ENCODE results near the gene AGA.

Gene AGA

DNA sequence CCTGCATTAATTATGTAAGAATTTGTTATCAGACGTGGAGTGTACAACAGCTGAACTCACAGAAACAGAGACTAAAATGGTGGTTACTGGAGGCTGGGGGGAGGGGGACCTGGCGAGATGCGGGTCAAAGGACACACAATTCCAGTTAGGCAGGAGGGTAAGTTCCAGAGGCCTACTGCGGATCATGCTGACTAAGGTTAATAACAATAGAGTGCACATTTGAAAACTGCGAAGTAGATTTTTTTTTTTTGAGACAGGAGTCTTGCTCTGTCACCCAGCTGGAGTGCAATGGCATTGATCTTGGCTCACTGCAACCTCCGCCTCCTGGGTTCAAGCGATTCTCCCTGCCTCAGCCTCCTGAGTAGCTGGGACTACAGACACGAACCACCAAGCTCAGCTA is 7.6 kb downstream of the AGA start:
- H3K9me3 Mint-ChIP-seq, result no peaks in the 10 kb centered on the region
- DNase-seq, result no peak
- H3K4me1 Mint-ChIP-seq (ENCODE audit: low read depth in 2 of 2), result peaks cover 0 to 12% of the 10 kb centered on the region in 2 donors
- no peaks in the 10 kb centered on the region for H3K27me3 Mint-ChIP-seq
- no peak overlapping the region for H3K4me3 Mint-ChIP-seq
- peak overlapping the region; percentile 4 to 29 for H3K27ac Mint-ChIP-seq
- no peak for ATAC-seq (replicated peaks)
- peaks cover 44% of the 10 kb centered on the region for H3K36me3 Mint-ChIP-seq (ENCODE audit: insufficient read depth)

- no peak overlapping the region for H3K27ac Mint-ChIP-seq
- H3K9me3 Mint-ChIP-seq, result no peaks in the 10 kb centered on the region
- ATAC-seq (replicated peaks) (no peak), DNase-seq (no peak)
- peaks cover 0 to 3% of the 10 kb centered on the region in 2 donors for H3K4me1 Mint-ChIP-seq (ENCODE audit: low read depth in 2 of 2)
- no peak overlapping the region for H3K4me3 Mint-ChIP-seq
- H3K36me3 Mint-ChIP-seq (ENCODE audit: insufficient read depth), result peaks cover 15% of the 10 kb centered on the region
- no peaks in the 10 kb centered on the region for H3K27me3 Mint-ChIP-seq
These were observed 15.0 kb downstream of the AGA start for GRCh38 chr4:177427192-177427591.

GRCh38 chr4:177419434-177419833 is 22.8 kb downstream of the AGA start:
- Mint-ChIP-seq H3K4me3 (no peak overlapping the region), H3K27ac (no peak overlapping the region), H3K27me3 (no peaks in the 10 kb centered on the region), H3K9me3 (peaks cover 3 to 10% of the 10 kb centered on the region in 2 donors), H3K36me3 (ENCODE audit: insufficient read depth) (no peaks in the 10 kb centered on the region), H3K4me1 (ENCODE audit: low read depth in 2 of 2) (no peaks in the 10 kb centered on the region)
- no peak for DNase-seq
- ATAC-seq (replicated peaks), result no peak

GRCh38 chr4:177413656-177414055 is 28.6 kb downstream of the AGA start:
- H3K9me3 Mint-ChIP-seq, result no peaks in the 10 kb centered on the region
- no peaks in the 10 kb centered on the region for H3K27me3 Mint-ChIP-seq
- DNase-seq (no peak), ATAC-seq (replicated peaks) (no peak)
- H3K4me3 Mint-ChIP-seq, result no peak overlapping the region
- H3K27ac Mint-ChIP-seq, result no peak overlapping the region
- H3K4me1 Mint-ChIP-seq (ENCODE audit: low read depth in 2 of 2), result no peaks in the 10 kb centered on the region
- H3K36me3 Mint-ChIP-seq (ENCODE audit: insufficient read depth), result no peaks in the 10 kb centered on the region

DNA sequence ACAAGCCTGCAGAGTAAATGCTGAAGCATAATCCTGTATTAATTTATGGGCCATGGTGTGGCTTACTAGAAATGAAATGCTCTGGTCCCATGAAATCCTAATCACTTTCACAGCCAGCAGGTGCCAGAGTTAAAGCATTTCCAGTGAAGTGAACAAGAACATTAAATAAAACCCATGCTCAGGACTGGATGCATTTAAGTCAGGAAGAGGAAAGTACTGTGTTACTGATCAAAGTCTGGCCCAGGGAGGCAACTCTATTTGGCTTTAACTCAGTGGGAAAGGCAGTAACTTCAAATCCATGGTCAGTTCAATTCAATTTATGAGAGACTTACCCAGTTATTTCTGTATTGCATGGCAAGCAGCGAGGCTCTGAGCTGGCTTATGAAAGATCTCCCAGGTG is 29.2 kb downstream of the AGA start:
- no peaks in the 10 kb centered on the region for H3K9me3 Mint-ChIP-seq
- H3K27ac Mint-ChIP-seq, result no peak overlapping the region
- no peaks in the 10 kb centered on the region for H3K36me3 Mint-ChIP-seq (ENCODE audit: insufficient read depth)
- no peaks in the 10 kb centered on the region for H3K27me3 Mint-ChIP-seq
- no peak overlapping the region for H3K4me3 Mint-ChIP-seq
- DNase-seq (no peak), ATAC-seq (replicated peaks) (no peak)
- no peaks in the 10 kb centered on the region for H3K4me1 Mint-ChIP-seq (ENCODE audit: low read depth in 2 of 2)

DNA sequence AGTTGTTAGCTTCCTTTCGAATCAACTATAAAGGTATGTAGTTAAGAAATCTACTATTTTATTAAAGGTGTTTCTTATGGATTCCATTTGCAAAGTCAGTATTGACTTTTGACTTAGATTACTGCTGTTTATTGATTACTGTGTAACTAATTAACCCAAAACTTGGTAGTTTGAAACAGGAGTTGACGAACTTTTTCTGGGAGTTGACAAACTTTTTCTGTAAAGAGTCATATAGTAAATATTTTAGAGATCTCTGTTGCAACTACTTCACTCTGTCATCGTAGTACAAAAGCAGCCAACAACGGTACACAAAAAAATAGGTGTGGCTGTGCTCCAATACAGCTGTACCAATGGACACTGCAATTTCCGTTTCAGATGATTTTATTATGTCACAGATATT is 30.2 kb downstream of the AGA start:
- ATAC-seq (replicated peaks), result no peak
- Mint-ChIP-seq H3K9me3 (no peaks in the 10 kb centered on the region), H3K4me3 (no peak overlapping the region), H3K4me1 (ENCODE audit: low read depth in 2 of 2) (no peaks in the 10 kb centered on the region), H3K36me3 (ENCODE audit: insufficient read depth) (no peaks in the 10 kb centered on the region), H3K27me3 (no peaks in the 10 kb centered on the region), H3K27ac (no peak overlapping the region)
- no peak for DNase-seq

GRCh38 chr4:177410566-177410965 is 31.7 kb downstream of the AGA start:
- Mint-ChIP-seq H3K9me3 (no peaks in the 10 kb centered on the region), H3K27ac (no peak overlapping the region), H3K36me3 (ENCODE audit: insufficient read depth) (no peaks in the 10 kb centered on the region), H3K4me3 (no peak overlapping the region), H3K27me3 (no peaks in the 10 kb centered on the region), H3K4me1 (ENCODE audit: low read depth in 2 of 2) (no peaks in the 10 kb centered on the region)
- DNase-seq (no peak), ATAC-seq (replicated peaks) (no peak)

DNA sequence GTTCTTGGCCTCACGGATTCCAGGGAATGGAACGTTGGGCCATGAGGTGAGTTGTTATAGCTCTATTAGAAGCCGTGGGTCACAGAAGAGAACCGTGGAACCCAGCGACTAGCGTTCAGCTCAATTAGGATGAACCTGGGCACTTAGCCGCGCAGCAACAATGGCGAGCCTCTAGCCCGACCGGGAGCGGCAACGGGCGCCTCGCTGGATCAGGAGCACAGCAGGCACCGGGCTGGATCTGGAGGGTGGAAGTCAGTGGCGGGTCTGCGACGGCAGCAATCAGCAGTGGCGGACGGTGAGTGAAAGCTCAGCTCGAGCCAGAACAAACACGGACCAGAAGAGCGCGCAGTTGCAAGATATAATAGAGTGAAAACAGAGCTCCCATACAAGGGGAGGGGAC is 34.2 kb downstream of the AGA start:
- Mint-ChIP-seq H3K36me3 (ENCODE audit: insufficient read depth) (no peaks in the 10 kb centered on the region), H3K4me1 (ENCODE audit: low read depth in 2 of 2) (peaks cover 4 to 8% of the 10 kb centered on the region in 2 donors)

GRCh38 chr4:177405508-177405907 is 36.7 kb downstream of the AGA start:
- ATAC-seq (replicated peaks), result no peak
- no peak for DNase-seq
- Mint-ChIP-seq H3K9me3 (no peaks in the 10 kb centered on the region), H3K36me3 (ENCODE audit: insufficient read depth) (no peaks in the 10 kb centered on the region), H3K4me1 (ENCODE audit: low read depth in 2 of 2) (peaks cover 19 to 24% of the 10 kb centered on the region in 2 donors), H3K27me3 (no peaks in the 10 kb centered on the region), H3K27ac (no peak overlapping the region), H3K4me3 (no peak overlapping the region)

More for the DNA sequence above, 34.2 kb downstream of the AGA start:
- H3K27ac Mint-ChIP-seq, result no peak overlapping the region
- DNase-seq (no peak), ATAC-seq (replicated peaks) (no peak)
- H3K9me3 Mint-ChIP-seq, result no peaks in the 10 kb centered on the region
- no peak overlapping the region for H3K4me3 Mint-ChIP-seq
- H3K27me3 Mint-ChIP-seq, result no peaks in the 10 kb centered on the region

- Mint-ChIP-seq H3K27me3 (no peaks in the 10 kb centered on the region), H3K27ac (no peak overlapping the region), H3K36me3 (ENCODE audit: insufficient read depth) (peaks cover 1% of the 10 kb centered on the region), H3K4me1 (ENCODE audit: low read depth in 2 of 2) (peaks cover 24 to 29% of the 10 kb centered on the region in 2 donors), H3K9me3 (no peaks in the 10 kb centered on the region), H3K4me3 (no peak overlapping the region)
- ATAC-seq (replicated peaks), result no peak
- DNase-seq, result no peak
These were observed 37.3 kb downstream of the AGA start for GRCh38 chr4:177404986-177405385.

DNA sequence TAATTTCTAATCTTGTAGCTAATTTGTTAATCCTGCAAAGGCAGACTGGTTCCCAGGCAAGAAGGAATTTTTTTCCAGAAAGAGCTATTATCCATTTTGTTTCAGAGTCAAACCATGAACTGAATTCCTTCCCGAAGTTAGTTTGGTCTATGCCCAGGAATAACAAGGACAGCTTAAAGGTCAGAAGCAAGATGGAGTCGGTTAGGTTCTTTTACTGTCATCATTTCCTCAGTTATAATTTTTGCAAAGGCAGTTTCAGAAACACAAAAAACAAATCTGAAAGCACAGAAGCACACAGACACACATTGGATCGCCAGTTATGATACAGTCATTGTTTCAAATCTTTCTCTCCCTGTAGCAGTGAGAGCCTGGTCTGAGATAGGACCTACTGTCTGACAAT is 37.9 kb downstream of the AGA start:
- no peak for DNase-seq
- H3K36me3 Mint-ChIP-seq (ENCODE audit: insufficient read depth), result peaks cover 2% of the 10 kb centered on the region
- peak overlapping the region in 1 of 2 donors; percentile 24 for H3K27ac Mint-ChIP-seq
- no peaks in the 10 kb centered on the region for H3K9me3 Mint-ChIP-seq
- peaks cover 26 to 35% of the 10 kb centered on the region in 2 donors for H3K4me1 Mint-ChIP-seq (ENCODE audit: low read depth in 2 of 2)
- H3K4me3 Mint-ChIP-seq, result no peak overlapping the region
- no peak for ATAC-seq (replicated peaks)
- H3K27me3 Mint-ChIP-seq, result no peaks in the 10 kb centered on the region

DNA sequence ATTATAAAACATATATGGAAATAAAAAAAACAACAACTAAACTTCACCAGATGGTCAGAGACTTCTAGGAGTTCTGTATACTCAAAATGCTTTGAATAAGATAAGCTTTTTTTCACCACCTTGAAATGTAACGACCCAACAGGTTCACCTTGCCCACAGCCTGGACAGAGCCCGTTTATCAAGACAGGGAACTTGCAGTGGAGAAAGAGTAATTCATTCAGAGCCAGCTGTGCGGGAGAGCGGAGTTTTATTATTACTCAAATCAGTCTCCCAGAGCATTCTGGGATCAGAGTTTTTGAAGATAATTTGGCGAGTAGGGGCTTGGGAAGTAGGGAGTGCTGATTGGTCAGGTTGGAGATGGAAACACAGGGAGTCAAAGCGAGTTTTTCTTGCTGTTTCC is 38.5 kb downstream of the AGA start:
- Mint-ChIP-seq H3K36me3 (ENCODE audit: insufficient read depth) (peaks cover 2% of the 10 kb centered on the region), H3K4me1 (ENCODE audit: low read depth in 2 of 2) (peaks cover 26 to 38% of the 10 kb centered on the region in 2 donors), H3K27me3 (no peaks in the 10 kb centered on the region), H3K4me3 (no peak overlapping the region), H3K9me3 (no peaks in the 10 kb centered on the region), H3K27ac (peak overlapping the region; percentile 24 to 26)
- DNase-seq (no peak), ATAC-seq (replicated peaks) (no peak)

- DNase-seq (no peak), ATAC-seq (replicated peaks) (peak; percentile 70)
- peak overlapping the region; percentile 60 to 62 for H3K4me3 Mint-ChIP-seq
- H3K4me1 Mint-ChIP-seq (ENCODE audit: low read depth in 2 of 2), result peaks cover 26 to 38% of the 10 kb centered on the region in 2 donors
- peak overlapping the region; percentile 88 to 94 for H3K27ac Mint-ChIP-seq
- peaks cover 2% of the 10 kb centered on the region for H3K36me3 Mint-ChIP-seq (ENCODE audit: insufficient read depth)
- no peaks in the 10 kb centered on the region for H3K9me3 Mint-ChIP-seq
- H3K27me3 Mint-ChIP-seq, result no peaks in the 10 kb centered on the region
These were observed 40.5 kb downstream of the AGA start for GRCh38 chr4:177401658-177402273.

DNA sequence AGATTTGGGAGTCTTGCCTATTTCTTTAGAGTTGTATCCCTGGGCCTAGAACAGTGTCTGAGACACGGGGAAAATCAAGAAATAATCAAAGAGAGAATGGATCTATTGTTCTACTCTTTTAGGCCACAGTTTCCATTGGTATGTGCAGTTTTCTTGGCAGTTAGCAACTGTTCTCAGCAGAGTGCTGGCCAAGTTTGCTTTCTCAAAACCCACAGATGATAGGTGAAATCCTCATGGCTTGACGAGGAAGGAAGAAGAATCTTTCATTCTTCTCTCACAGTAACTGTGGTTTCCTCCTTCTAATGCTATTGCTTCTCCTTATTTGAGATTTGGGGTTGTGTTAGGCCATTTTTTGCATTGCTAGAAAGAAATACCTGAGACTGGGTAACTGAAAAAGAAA is 42.2 kb downstream of the AGA start:
- H3K4me1 Mint-ChIP-seq (ENCODE audit: low read depth in 2 of 2), result peaks cover 26 to 38% of the 10 kb centered on the region in 2 donors
- H3K4me3 Mint-ChIP-seq, result peak overlapping the region; percentile 60 to 74
- ATAC-seq (replicated peaks) (peak; percentile 32), DNase-seq (no peak)
- peaks cover 2% of the 10 kb centered on the region for H3K36me3 Mint-ChIP-seq (ENCODE audit: insufficient read depth)
- H3K27me3 Mint-ChIP-seq, result no peaks in the 10 kb centered on the region
- H3K27ac Mint-ChIP-seq, result peak overlapping the region; percentile 86 to 94
- no peaks in the 10 kb centered on the region for H3K9me3 Mint-ChIP-seq
